ENCODE data around the gene BCAR3.

Gene BCAR3

DNA sequence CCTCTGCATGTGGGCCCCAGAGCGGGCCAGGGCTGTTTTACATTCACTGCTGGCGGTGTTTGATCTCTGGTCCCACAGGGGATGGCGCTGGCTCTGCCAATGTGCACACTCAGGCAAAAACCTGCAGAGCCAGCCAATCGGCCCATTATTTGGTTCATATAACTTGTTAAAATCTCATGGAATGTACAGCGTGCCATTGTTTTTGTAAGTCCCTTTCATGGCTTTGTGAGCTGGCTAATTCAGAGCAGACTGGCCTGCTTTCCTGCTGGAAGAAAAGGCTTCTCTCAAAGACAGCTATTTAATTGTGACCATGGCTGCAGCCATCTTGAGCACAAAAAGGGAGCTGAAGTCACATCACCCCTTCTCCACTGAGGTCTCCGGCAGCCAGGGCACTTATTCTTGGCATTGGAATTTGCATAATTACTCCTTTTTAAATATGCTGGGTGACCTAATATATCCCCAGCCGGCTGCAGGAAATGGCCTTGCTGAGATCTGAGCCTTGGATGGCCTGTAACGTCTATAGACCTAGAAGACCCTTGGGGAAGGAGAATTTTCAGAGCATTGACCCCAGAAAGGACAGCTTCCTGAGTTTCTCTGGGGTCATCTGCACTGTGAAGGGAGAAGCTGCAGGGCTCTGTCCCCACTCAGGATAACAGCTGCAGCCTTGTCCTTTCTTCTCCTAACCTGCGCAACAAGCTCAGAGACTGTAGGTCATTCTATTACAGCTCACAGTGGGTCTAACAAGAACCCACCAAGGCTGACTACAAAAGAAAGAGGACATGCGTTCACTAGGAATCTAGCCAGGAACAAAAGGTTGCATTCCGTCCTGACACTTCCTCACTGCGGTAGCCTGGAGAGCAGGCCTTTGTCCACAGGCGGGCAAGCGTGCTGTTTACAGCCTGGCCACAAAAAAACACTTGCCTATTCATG lies 45.8 kb downstream of the BCAR3 start:
- DNase-seq = no peak

DNA sequence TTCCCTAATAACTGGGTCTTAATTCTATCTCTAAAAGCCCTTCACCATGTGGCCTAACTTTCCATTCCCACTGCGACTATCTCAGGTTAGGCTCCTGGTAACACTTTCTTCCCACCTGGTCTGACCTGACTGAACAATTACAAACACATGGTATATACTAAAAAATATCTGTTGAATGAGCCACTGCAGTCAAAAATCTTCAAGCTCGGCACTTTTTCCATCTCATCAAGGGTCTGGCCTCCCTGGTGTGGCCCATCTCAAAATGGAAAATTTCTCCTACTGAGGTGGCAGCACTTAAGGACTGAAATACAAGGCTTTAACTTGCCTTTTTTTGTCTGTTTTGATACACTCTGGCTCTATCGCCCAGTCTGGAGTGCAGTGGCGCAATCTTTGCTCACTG lies 48.3 kb downstream of the BCAR3 start:
- no peak for DNase-seq

DNA sequence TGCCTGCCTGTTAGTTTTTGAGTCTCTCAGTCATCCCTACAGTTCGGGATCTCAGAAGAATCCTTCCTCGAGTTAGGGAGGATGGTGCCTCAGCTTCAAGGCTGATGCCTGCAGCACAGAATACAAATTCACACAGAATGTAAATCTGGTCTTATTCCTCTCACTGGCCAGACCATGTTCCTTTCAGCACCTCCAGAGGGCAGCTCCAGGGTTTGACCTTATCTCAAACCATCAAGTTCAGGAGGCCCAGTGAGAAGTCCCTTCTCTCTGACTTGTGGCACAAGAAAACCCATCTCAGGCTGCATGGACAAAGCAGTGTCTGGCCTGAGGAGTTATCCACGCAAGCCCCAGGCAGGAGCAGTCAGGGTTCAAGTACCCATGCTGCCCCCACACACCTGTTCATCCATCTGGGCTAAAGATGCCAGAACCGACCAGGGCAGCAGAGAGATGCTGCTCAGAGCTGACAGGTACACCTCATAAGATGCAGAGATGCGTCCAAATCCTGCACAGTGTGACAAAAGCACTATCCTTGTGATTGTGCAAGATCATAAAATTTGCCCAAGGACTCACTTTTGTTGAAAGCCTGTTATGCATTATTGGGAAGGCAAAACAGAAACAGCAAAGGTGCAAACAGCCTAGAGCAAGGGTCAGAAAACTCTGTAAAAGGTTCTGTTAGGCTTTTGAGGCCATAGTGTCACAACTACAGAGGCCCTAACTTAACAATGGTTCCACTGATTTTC lies 49.8 kb downstream of the BCAR3 start:
- DNase-seq = no peak

DNA sequence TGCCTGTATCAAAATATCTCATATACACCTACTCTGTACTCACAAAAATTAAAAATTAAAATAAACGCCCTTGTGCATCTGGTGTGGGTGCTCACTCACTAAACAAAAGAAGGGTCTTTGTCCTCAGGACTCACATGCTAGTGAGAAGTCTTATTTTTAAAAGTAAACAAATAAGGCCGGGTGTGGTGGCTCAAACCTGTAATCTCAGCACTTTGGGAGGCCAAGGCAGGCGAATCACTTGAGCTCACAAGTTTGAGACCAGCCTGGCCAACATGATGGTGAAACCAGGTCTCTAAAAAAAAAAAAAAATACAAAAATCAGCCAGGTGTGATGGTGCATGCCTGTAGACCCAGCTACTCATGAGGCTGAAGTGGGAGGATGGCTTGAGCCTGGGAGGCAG lies 51.5 kb downstream of the BCAR3 start:
- no peak for DNase-seq

DNA sequence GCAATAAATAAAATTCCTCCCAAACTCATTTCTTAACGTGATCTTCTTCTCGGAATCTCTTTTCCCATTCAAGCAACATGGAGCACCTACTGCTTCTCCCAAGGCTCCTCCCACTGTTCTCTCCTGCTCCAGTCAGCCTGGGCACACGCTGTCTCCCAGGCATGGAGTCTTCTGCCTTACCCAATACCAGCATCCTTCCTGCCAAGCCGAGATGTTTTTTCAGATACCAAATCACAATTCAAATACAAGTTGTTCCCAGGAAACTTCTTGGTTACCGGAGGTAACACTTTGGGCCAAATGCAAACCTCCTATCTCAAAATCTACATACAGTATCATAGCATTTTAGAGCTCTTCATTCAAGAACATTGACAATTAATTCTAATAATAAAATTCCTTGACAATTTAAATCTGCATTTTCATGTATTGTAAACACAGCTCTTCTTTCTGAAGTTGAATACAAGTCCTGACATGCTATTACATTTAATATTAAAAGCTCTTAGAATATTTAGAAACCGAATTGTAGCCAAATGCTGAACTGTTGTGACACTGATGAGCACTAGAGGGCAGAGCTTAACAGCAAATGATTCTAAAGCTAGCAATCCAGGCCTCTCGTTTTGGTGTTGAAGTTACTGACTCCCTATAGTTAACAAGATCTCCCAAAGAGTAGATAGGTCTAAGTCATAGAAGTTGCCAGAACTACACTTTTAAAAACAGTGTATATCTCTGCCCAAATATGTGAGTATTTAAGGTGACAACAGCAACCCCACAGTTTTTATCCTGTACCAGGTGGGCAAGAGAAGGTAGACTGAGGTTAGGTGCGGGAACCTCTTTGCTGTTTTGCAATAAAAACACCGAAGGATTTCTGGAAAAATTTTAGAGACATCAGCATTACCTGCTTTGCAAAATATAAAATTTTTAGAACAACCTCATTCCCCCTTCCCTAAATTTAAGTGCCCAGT lies 52.3 kb downstream of the BCAR3 start:
- peak; percentile 15 to 36 for DNase-seq

DNA sequence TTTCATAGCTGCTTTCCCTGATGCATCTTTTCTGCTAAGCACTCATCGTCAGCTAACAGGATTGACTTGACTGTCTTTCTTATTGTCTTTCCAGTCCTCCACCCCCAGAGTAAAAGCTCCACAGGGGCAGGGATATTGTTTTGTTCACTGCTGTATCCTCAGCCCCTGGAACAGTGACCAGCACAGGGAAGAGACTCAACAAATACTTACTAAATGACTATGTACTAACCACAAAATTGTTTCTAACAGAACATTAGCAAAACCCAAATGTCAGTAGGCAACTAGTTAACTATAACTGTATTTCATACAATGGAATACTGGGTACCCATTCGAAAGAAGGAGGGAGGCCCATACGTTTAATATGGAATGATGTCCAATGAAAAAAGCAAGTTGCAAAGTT lies 53.0 kb downstream of the BCAR3 start:
- no peak for DNase-seq

DNA sequence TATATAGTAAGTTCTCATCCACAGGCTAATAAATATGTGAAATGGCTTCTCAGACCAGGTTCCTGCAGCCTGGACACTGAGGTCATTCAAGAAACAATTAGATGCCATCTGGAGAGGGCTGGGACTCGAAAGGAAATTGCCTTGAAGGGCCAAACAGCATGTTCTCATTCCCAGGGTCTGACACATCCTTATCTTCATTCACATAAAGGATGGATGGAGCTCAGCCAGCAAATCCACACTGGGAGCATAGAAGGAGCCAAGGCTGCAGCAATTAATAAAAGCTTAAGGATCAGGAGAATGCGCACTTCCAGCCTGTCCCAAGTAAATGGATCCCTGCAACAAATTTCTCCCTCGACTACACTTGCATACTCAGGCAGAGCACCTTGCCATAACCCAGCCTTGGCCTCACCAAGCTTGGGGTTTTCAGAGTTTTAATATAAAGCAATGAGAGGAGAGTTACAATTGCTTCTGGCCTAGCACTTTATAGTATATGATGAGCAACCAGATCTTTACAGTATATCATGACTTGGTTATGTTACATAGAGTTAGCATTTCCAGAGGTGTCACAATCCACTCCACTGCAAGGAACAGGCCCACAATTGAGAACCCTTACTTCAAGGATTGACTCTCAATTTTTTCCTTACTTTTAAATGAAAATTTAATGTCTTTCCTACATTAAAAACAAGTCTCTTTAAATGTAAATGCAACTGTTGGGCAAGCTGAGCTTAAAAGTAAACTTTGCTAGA lies 55.9 kb downstream of the BCAR3 start:
- no peak for DNase-seq

DNA sequence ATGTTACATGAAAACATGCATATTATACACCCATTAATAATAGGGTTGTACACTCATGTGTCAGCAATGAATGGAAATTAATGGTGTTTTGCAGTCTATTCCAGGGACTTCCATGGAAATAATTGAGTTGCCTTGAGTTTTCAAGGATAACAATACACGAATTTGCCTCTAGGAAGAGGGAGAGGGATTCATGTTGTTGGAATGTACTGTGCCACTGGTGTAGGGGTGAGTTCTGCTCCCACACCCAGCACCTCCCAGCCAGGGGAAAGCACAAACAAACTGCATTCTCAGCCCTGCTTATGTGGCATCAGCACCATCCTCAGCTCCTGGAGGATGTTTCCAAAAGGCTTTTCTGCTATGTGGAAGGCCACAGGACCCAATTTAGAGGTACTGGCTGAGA lies 57.8 kb downstream of the BCAR3 start:
- no peak for DNase-seq

DNA sequence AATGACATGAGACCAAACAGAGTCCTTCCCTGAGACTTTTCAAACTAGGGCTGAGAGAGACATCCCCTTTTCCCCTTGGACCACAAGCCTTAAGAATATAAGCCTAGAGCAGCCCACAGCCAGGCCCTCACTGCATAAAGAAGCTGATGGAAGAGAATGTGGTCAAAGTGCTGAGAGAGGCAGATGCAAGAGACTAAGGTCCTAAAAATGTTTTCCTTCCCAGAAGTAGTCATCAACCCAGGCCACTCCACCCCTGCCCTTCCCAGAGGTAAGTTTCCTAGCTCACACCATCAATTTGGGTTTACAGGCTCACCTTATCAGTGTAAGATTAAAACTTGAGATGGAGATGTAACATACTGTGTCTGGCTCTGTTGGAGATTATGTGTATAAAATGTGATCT lies 58.2 kb downstream of the BCAR3 start:
- no peak for DNase-seq

DNA sequence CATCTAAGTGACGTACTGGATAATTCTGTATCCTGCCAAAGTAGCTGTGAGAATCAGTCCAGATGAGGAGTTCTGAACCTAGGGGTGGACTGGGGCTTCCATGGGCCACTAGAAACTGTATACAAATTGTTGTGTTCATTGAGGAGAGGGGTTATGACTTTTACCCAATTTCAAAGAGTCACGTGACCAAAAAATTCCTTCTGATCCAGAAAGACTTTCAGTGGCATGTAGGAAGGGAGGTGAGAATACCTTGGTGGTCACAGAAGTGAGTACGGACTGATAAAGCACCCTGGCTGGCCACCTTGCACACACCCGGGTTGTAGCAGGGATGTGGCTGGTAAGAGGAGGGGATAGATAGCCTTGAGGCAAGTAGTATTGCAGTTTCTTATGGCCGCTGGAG lies 60.4 kb downstream of the BCAR3 start:
- no peak for DNase-seq

DNA sequence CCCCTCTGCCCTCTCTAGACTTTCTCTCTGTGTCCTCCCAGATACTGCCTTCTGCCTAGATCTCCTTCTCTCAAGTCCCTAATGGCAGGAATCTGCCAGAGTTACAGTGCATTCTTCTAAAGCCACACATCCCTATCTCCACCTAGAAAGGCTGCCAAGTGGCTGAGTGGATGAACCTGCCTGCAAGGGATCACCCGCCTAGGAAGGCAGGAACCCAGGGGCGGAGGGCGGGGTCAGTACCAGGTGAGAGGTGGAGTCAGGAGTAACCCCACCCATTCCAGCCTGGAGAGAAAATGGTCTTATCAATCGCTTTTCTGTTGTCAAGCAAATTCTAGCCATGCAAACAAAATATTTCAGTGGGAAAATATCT lies 60.8 kb downstream of the BCAR3 start:
- DNase-seq = no peak

DNA sequence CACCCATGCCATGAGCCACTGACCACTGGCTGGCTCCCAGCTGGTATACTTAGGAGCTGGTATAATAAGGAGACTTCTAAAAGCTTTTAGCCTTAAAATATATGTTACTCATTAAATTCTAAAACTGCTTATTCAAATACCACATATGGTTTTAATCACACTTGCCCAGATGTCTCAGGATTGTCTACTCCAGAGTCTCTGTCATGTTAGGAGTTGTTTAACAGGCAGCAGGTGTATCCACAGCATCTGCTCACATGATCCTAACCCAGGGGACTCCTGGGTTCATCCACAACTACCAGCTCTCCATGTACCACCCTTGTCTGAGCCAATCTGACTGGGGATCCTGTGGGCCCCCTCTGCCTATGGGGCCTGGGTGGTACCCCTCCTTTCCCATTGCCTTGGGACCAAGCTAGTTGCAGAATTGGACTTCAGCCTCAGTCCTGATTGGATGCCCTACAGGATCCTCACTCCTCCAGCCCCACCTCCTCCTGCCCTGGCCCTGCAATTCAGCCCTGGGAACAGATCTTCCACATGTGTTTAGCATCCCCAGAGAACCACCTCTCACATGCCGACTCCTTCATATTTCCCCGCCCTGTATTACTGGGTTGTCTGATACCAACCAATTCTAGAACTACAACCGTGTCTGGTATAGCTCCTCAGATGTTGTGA lies 61.3 kb downstream of the BCAR3 start:
- no peak for DNase-seq

DNA sequence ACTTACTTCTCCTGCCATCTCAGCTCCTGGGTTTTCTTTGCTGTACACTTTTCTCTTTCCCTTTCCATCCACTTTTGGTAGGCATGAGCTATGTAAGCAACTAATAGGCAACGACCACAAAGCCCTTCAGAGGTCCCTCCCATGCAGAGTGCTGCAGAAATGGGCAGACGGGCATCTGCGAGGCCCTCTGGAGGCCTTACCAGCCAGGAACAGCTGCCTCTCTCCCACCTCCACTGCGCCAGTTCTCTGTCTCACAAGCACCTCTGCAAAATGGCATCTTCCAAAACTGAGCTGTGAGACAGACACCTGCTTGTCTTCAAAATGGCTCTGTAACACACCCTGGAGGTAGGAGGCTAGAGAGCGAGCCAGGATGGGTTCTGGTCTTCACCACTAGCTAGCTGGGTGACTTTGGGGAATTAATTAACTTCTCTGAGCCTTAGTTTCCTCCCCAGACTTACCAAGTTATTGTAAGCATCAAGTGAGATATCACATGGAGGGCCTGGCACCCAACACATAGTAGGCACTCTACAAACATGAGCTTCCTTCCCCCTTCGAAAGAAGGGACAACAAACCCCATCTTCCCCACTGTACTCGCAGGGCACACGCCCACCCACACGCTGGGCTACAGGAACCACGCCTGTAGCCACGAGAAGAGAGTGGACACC lies 62.0 kb downstream of the BCAR3 start:
- no peak for DNase-seq

DNA sequence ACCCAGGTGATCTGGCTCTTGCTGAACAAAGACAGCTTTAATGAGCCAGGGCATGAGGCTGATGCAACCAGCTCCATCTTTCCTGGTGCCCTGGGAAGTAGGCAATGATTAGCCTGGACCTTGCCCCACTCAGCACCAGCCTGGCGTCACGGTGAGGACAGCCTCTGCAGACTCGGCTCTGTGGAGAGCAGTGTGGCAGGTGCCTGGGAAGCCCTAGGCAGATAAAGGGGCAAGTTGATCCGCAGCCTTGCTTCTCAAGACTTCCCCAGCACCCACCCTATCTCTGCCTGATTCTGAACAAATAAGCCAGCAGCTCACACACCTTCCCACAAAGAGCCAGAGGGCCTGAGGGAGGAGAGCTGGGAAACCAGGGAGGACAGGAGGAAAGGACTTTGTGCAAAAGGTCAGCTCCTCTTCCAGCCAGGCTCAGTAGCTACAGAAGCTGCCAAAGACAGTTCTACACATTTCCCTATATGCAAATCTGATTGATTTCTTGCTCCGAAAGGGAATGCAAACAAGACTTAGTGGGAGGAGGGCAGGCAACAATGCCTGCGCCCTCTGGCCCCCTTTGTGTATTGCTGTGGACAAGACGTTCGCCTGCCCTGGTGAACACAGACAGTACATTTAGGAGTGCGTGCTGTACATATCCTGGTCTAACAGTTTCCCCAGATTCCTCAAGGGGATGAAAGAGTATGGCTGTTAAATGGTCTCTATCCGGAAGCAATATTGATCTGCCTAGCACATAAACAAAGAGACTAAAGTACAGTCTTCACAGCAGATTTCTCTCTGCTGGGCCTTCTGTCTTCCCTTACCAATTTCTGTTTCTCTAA lies 63.8 kb downstream of the BCAR3 start:
- DNase-seq = no peak

DNA sequence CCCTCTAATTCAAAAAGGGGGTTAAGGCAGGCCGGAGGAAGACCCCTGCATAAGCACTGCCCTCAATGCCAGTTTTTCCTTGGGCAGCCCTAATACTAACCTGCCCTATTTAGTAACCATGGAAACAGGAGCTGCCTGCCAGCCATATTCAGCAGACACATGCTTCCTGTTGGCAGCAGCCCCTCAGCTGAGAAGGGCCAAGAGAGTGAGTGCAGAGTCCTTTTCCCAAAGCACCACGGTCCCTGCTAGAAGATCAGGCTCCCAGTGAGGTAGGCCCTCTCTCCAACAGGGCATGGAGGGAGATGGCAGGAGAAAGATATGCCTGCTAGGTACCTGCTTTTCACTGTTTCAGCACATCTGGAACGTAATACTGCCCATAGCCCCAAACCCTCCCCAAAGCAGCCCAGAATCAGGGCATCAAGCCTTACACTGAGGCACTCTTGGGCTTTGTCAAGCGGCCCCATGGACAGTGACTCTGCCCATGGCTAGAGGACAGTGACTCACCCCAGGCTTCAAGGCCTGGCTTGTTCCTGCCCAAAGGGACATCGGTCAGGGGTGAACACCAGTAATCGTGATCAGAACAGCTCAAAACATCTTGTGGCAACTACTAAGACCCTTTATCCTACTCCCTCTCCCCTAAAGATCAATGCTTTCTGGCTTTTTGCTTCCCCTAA lies 64.5 kb downstream of the BCAR3 start:
- DNase-seq = no peak

DNA sequence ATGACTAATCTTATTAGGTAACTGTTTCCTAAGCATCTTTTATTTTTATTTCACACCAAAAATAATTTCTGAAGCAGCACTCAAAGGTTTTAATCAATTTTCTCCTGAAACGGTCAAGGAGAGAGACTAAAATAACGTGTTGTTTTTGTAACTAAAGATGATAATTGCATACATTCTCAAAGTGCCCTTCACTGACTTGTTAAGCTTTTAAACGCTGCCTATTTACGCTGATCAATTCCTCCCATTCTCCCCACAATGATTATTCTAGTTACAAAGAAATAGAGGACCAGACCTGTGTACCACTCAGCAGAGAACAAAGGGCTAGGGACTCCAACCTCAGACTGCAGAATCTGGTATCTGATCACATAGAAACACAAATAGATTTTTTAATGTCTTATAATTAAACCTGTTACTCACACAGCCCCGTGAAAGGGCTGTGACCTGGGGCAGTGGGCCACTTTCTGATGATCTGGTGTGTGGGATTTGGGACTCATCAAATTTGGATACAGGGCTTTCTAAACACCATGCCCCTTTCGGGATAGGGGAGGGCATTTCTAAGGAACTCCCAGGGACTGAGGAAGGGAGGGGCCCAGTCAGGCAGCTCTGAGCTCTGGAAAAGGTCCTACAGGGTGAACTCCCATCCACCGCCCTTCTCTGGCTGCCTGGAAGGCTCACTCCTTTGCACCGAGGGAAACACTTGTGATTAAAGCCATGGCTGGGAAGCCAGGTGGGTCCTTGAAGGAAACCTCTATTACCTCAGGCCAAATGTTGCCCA lies 65.2 kb downstream of the BCAR3 start:
- no peak for DNase-seq

DNA sequence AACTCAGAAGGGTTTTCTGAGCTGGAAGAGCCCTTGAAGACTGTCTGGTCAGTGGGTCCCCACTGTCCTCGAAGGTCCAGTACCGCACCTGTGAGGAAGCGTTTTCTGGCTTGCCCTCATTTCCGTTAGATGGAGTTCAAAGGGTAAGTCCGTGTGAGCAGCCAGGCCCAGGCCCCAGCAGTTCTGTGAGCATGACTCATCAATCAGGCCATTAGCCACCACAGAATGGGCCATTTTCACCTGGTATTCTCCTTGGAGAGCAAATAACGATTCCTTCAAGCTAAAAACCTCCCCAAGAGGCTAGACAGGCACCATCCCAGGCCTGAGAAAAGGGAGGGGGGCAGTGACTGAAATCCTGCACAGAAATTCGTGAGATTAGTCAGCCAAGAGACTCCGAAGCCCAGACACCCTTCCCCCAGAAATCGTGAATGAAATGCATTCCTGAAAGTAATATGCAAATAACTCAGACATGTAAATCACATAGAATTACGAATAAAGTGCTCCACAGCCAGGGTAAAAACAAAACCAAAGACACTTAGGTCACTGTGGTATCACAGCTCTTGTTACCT lies 66.0 kb downstream of the BCAR3 start:
- DNase-seq = no peak

DNA sequence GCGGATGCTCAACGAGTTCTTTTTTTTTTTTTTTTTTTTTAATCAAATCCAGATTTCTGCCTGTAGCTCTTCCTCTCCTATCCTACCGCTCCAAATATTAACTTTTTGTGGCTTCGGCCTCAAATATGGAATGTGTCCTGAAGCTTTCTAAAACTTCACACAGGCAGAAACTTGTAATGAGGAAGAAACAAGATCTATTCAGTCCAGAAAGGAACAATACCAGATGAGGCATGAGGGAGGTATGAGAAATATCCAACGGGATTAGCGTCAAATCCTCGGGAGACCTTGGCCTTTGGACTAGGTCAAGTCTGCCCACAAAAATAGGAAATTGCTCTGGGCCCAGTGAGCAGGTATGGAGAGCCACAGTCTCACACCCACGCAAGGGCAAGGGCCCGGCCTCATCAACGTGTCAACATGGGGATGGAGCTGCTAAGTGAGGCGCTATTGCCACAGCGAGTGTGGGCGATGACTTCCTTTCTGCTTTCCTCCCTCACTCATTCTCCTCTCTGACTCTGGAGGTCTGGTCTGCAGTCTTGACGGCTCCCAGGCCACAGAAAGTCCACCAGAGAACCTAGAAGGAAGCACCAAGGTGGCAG lies 66.6 kb downstream of the BCAR3 start:
- no peak for DNase-seq
